ENCODE results near the gene KCNJ12.

DNA sequence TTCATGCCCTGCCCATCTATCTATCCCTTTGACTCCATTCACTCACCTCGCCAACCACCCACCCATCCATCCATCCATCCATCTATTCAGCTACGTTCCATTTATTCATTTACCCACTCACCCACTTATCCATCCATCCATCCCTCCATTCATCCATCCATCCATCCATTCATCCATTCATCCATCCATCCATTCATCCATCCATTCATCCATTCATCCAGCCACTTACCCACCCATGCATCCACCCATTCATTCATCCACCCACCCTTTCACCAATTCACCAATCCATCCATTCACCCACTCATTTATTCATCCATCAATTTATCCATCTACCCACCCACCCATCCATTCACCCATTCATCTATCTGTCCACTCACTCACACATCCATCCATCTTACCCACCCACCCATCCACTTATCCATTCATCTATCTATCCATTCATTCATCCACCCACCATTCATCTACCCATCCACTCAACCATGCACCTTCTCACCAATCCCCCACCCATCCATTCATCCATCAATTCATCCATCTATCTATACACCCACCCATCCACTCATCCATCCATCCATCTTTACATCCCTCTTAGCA, 19.5 kb upstream of the KCNJ12 start:
- TF ChIP-seq POLR2AphosphoS5 (IDR thresholded peaks at IDR 0.05; ENCODE audit: insufficient read depth in 1 of 2, low read depth in 1 of 2): no peak
- TF ChIP-seq, protein P1, sequence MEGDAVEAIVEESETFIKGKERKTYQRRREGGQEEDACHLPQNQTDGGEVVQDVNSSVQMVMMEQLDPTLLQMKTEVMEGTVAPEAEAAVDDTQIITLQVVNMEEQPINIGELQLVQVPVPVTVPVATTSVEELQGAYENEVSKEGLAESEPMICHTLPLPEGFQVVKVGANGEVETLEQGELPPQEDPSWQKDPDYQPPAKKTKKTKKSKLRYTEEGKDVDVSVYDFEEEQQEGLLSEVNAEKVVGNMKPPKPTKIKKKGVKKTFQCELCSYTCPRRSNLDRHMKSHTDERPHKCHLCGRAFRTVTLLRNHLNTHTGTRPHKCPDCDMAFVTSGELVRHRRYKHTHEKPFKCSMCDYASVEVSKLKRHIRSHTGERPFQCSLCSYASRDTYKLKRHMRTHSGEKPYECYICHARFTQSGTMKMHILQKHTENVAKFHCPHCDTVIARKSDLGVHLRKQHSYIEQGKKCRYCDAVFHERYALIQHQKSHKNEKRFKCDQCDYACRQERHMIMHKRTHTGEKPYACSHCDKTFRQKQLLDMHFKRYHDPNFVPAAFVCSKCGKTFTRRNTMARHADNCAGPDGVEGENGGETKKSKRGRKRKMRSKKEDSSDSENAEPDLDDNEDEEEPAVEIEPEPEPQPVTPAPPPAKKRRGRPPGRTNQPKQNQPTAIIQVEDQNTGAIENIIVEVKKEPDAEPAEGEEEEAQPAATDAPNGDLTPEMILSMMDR (IDR thresholded peaks at IDR 0.05): no peak
